Cardiac fibroblast (primary cell): ENCODE results near the gene INTS1.
A peak's percentile ranks its signal among the peaks of the same experiment; 100 is the strongest.

Source experiments
- DNase-seq, 2 donors: peaks; one replicate each; pipeline versions ENCODE4 v3.0.0 to v3.0.0-alpha.2; 2010; ENCODE audit warnings: low read depth in 2 of 2
- H3K4me3 ChIP-seq, 2 donors: replicated peaks in 1 of 2; 1 replicate in 1 of 2; 2 replicates in 1 of 2; pipeline ENCODE4 v1.5.1; 2011; ENCODE audit warnings: low read depth in 2 of 2, low read length in 2 of 2, mild to moderate bottlenecking in 2 of 2, moderate library complexity in 1 of 2
- CTCF ChIP-seq: IDR thresholded peaks from one replicate; pipeline ENCODE4 v1.5.1; 2011; ENCODE audit warnings: low read depth, mild to moderate bottlenecking, low read length, inconsistent platforms

The INTS1 gene

DNA sequence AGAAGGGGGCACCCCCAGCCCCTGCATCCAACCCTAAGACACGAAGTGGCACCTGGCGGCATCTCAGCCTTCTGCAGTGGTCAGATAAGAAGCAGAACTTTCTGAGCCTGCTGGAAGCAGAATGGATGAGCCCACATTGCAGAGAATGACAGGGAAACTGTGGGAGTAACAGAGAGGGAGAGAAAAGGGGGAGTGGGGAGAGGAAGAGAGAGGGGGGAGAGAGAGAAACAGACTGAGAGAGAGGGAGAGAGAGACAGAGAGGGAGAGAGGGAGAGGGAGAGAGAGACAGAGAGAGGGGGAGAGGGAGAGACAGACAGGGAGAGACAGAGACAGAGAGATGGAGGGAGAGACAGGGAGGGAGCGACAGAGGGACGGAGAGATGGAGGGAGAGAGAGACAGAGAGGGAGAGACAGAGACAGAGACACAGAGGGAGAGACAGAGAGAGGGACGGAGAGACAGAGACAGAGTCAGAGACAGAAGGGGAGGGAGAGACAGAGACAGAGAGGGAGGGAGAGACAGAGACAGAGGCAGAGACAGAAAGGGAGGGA lies 80.9 kb downstream of the INTS1 start:
- no peak overlapping the region for H3K4me3 ChIP-seq
- TF ChIP-seq CTCF, result no peak
- DNase-seq, result no peak

DNA sequence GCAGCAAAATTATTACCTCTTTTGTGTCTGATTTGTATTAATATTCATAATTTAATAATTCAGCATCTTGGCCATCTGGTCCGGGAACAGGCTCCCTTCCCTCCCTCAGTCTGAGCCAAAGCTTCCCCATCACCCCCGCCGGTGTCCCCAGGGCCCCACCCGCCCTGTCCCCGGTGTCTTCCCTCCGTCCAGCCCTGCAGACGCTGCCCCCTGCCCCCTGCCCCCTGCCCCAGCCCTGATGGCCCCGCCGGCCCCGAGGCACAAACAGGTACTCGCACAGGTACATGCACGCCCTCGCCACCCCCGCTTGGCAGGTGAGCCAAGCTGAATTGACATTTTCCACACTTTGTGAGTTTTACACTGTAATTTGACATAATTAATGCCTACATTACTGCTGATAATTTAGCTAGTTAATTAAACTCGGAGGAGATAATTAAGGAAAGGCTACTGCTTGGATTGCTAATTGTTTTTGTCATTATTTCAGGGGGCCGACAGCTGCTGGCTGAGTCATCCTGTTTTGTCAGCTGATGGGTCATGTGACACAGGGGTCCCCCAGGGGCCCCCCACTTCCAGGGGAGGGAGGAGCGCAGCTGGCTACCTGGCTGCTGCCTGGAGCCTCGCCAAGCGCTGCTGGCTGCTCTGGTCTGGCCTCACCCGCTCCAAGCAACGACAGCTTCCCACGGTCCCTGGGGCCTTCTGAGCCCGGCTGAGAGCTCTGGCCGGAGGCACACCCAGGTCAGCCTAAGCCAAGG lies 81.5 kb downstream of the INTS1 start:
- DNase-seq, result peak in 1 of 2 donors; percentile 21
- no peak for TF ChIP-seq CTCF

DNA sequence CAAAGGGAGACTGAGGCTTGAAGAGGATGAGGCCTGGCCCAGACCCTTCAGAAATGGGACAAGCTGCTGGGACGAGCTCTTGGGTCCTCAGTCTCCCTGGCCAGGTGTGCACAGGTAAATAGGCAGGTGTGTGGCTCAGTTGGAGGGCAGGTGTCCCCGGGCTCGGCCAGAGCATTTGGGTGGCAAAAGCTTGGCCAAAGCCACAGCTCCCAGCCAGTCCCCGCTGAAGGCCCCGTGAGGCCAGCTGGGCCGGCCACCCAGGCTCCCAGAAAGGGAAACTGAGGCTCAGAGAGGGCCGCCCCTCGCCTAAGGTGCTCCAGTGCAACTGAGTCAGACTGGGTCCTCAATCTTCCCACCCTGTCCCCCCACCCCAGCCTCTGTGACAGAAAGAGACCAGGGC lies 82.2 kb downstream of the INTS1 start:
- H3K4me3 ChIP-seq, result no peak overlapping the region
- no peak for TF ChIP-seq CTCF
- DNase-seq, result no peak

More for the DNA sequence above, 81.5 kb downstream of the INTS1 start:
- H3K4me3 ChIP-seq, result no peak overlapping the region

- no peak for TF ChIP-seq CTCF
- DNase-seq, result no peak
- no peak overlapping the region for H3K4me3 ChIP-seq
Measured at GRCh38 chr7:1421020-1421790, 83.0 kb downstream of the INTS1 start.
